OCI-LY1 (cell line): ENCODE data around the gene ADAMTS12.

Source experiments
- H2AFZ ChIP-seq: fragments of 200-600 bp; sonication (generic), shearing (Covaris generic); 2 replicates; pipeline ENCODE4 v1.6.0; 2014; ENCODE audit warnings: antibody characterized with exemption, mild to moderate bottlenecking, low read length
- H3F3A ChIP-seq: fragments of 200-600 bp; sonication (generic), shearing (Covaris generic); 2 replicates; pipeline ENCODE4 v1.6.0; 2014; ENCODE audit warnings: mild to moderate bottlenecking, antibody characterized with exemption, low read length, moderate library complexity; ENCODE audit not compliant: insufficient read depth
- H3K27ac ChIP-seq: fragments of 200-600 bp; sonication (generic); 2 replicates; pipeline ENCODE4 v1.5.1; 2014; ENCODE audit warnings: low read length, mixed run types, mild to moderate bottlenecking, low read depth; ENCODE audit not compliant: poor library complexity, severe bottlenecking
- H3K27me3 ChIP-seq: fragments of 200-600 bp; sonication (generic); 2 replicates; pipeline ENCODE4 v1.6.0; 2014; ENCODE audit warnings: antibody characterized with exemption, mild to moderate bottlenecking, low read length, moderate library complexity; ENCODE audit not compliant: insufficient read depth
- H3K36me3 ChIP-seq: fragments of 200-600 bp; sonication (generic); 2 replicates; pipeline ENCODE4 v1.6.1; 2014; ENCODE audit warnings: mild to moderate bottlenecking, antibody characterized with exemption, low read length, moderate library complexity, mixed read lengths; ENCODE audit not compliant: insufficient read depth
- H3K4me1 ChIP-seq: fragments of 200-600 bp; sonication (generic); 2 replicates; pipeline ENCODE4 v1.5.1; 2014; ENCODE audit warnings: mild to moderate bottlenecking, low read length, moderate library complexity; ENCODE audit not compliant: insufficient read depth, severe bottlenecking
- H3K4me2 ChIP-seq: fragments of 200-600 bp; sonication (generic), shearing (Covaris generic); 2 replicates; pipeline ENCODE4 v1.6.1; 2014; ENCODE audit warnings: low read length
- H3K4me3 ChIP-seq: fragments of 200-600 bp; sonication (generic); 2 replicates; pipeline ENCODE4 v1.5.1; 2014; ENCODE audit warnings: low read length, low read depth, mild to moderate bottlenecking, mixed read lengths; ENCODE audit not compliant: poor library complexity, severe bottlenecking
- H3K79me2 ChIP-seq: fragments of 200-600 bp; shearing (Covaris generic); 2 replicates; pipeline ENCODE4 v1.6.1; 2016; ENCODE audit warnings: mixed run types, low read length, mixed read lengths; ENCODE audit not compliant: insufficient read depth
- H3K9ac ChIP-seq: fragments of 200-600 bp; sonication (generic), shearing (Covaris generic); 2 replicates; pipeline ENCODE4 v1.6.1; 2014; ENCODE audit warnings: mild to moderate bottlenecking, low read length, mixed read lengths
- H3K9me2 ChIP-seq: fragments of 200-600 bp; sonication (generic), shearing (Covaris generic); 2 replicates; pipeline ENCODE4 v1.6.1; 2014; ENCODE audit warnings: low read depth, mild to moderate bottlenecking, low read length, mixed read lengths
- H3K9me3 ChIP-seq: fragments of 200-600 bp; shearing (Covaris generic); 2 replicates; pipeline ENCODE4 v1.6.1; 2014; ENCODE audit warnings: low read length, mixed read lengths
- H4K20me1 ChIP-seq: fragments of 200-600 bp; sonication (generic), shearing (Covaris generic); 2 replicates; pipeline ENCODE4 v1.6.0; 2016; ENCODE audit warnings: mild to moderate bottlenecking, low read length; ENCODE audit not compliant: insufficient read depth
- EZH2 ChIP-seq: fragments of 200-600 bp; sonication (generic), shearing (Covaris generic); IDR thresholded peaks from 2 replicates; pipeline ENCODE4 v1.8.0; 2017; ENCODE audit warnings: borderline replicate concordance, mixed run types, mild to moderate bottlenecking, antibody characterized with exemption, low read length, moderate library complexity, mixed read lengths
- TF ChIP-seq, protein P1 (sequence below): fragments of 200-600 bp; sonication (generic), shearing (Covaris generic); IDR thresholded peaks from 2 replicates; pipeline ENCODE4 v1.5.1; 2017; ENCODE audit warnings: mild to moderate bottlenecking, antibody characterized with exemption, low read length, moderate library complexity, mixed read lengths

ADAMTS12 gene

GRCh38 chr5:33837301-33837700, 54.5 kb downstream of the ADAMTS12 start:
- TF ChIP-seq EZH2, result no peak
- TF ChIP-seq, protein P1, sequence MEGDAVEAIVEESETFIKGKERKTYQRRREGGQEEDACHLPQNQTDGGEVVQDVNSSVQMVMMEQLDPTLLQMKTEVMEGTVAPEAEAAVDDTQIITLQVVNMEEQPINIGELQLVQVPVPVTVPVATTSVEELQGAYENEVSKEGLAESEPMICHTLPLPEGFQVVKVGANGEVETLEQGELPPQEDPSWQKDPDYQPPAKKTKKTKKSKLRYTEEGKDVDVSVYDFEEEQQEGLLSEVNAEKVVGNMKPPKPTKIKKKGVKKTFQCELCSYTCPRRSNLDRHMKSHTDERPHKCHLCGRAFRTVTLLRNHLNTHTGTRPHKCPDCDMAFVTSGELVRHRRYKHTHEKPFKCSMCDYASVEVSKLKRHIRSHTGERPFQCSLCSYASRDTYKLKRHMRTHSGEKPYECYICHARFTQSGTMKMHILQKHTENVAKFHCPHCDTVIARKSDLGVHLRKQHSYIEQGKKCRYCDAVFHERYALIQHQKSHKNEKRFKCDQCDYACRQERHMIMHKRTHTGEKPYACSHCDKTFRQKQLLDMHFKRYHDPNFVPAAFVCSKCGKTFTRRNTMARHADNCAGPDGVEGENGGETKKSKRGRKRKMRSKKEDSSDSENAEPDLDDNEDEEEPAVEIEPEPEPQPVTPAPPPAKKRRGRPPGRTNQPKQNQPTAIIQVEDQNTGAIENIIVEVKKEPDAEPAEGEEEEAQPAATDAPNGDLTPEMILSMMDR, result no peak
- Histone ChIP-seq H2AFZ (no peak overlapping the region), H4K20me1 (no peaks in the 10 kb centered on the region)

DNA sequence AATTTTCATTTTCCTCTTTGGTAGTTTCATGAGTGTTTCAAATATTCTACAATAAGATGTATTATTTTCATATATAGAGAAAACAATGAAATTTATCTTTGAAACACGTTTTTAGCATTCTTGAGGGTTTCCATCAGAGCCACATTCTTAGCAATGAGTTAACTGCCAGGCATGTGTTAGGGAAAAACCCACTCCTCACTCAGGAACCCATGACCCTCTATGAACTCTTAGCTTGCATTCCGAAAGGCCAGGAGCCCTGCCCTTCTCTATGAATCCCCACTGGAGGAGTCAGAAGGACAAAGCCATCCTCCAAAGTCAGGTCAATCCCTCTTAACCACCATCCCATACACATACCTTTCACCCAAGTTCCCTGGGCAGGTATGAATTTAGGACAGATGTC, 57.5 kb downstream of the ADAMTS12 start:
- no peak overlapping the region for H3K9ac ChIP-seq
- no peaks in the 10 kb centered on the region for H3K27me3 ChIP-seq
- H3K79me2 ChIP-seq, result no peaks in the 10 kb centered on the region
- no peaks in the 10 kb centered on the region for H3K36me3 ChIP-seq
- H4K20me1 ChIP-seq, result no peaks in the 10 kb centered on the region
- no peak overlapping the region for H3K4me3 ChIP-seq
- TF ChIP-seq, protein P1, result no peak
- TF ChIP-seq EZH2, result no peak
- H2AFZ ChIP-seq, result no peak overlapping the region
- no peaks in the 10 kb centered on the region for H3F3A ChIP-seq
- no peaks in the 10 kb centered on the region for H3K9me3 ChIP-seq
- H3K27ac ChIP-seq, result no peak overlapping the region
- no peaks in the 10 kb centered on the region for H3K9me2 ChIP-seq
- no peaks in the 10 kb centered on the region for H3K4me1 ChIP-seq
- no peak overlapping the region for H3K4me2 ChIP-seq

More at GRCh38 chr5:33837301-33837700, 54.5 kb downstream of the ADAMTS12 start:
- Histone ChIP-seq H3K4me3 (no peak overlapping the region), H3K79me2 (no peaks in the 10 kb centered on the region), H3K4me2 (no peak overlapping the region), H3K9ac (no peak overlapping the region), H3K9me3 (no peaks in the 10 kb centered on the region), H3K27ac (no peak overlapping the region), H3K9me2 (no peaks in the 10 kb centered on the region), H3K4me1 (no peaks in the 10 kb centered on the region), H3F3A (no peaks in the 10 kb centered on the region), H3K27me3 (no peaks in the 10 kb centered on the region), H3K36me3 (no peaks in the 10 kb centered on the region)

- Histone ChIP-seq H3K9me2 (no peaks in the 10 kb centered on the region), H3K4me1 (no peaks in the 10 kb centered on the region), H3K79me2 (no peaks in the 10 kb centered on the region), H3K4me3 (no peak overlapping the region), H3K27me3 (no peaks in the 10 kb centered on the region), H3K9ac (no peak overlapping the region), H3F3A (no peaks in the 10 kb centered on the region), H3K36me3 (no peaks in the 10 kb centered on the region), H3K4me2 (no peak overlapping the region), H2AFZ (no peak overlapping the region), H3K27ac (no peak overlapping the region), H3K9me3 (no peaks in the 10 kb centered on the region), H4K20me1 (no peaks in the 10 kb centered on the region)
- TF ChIP-seq, protein P1, result no peak
- TF ChIP-seq EZH2, result no peak
These were observed 58.6 kb downstream of the ADAMTS12 start for GRCh38 chr5:33833237-33833575.
